HepG2 (cell line): ENCODE data around the gene SSC5D. TPM values are rescaled to one million over a fixed set of nuclear protein-coding genes. Genes with fewer than 3 reads are reported as not detected.

Source experiments
- ASH2L ChIP-seq: fragments of 300-600, 200-600 bp; sonication (generic); IDR thresholded peaks from 2 replicates; pipeline ENCODE4 v1.7.0; 2017; ENCODE audit warnings: low read depth, mild to moderate bottlenecking, moderate library complexity, mixed read lengths, low read length; ENCODE audit not compliant: insufficient read length
- DNMT3B ChIP-seq: conservative IDR thresholded peaks from 2 replicates; pipeline ENCODE4 v1.6.1; 2016; ENCODE audit warnings: missing biosample characterization, control low read depth
- ETV6 ChIP-seq: sonication (generic); formaldehyde crosslinking; conservative IDR thresholded peaks from 2 replicates; pipeline ENCODE4 v1.4.0; 2020; ENCODE audit warnings: missing genetic modification reagents
- HNF1B ChIP-seq: sonication (generic); formaldehyde crosslinking; IDR thresholded peaks from 2 replicates; pipeline ENCODE4 v1.5.1; 2020; ENCODE audit warnings: mild to moderate bottlenecking, moderate library complexity, missing genetic modification reagents
- HOXA3 ChIP-seq: sonication (generic); formaldehyde crosslinking; IDR thresholded peaks from 2 replicates; pipeline ENCODE4 v1.5.0; 2020; ENCODE audit warnings: missing genetic modification reagents
- KMT2A ChIP-seq: sonication (generic); formaldehyde crosslinking; IDR thresholded peaks from 2 replicates; pipeline ENCODE4 v1.4.0; 2020; ENCODE audit warnings: missing genetic modification reagents
- MIER3 ChIP-seq: IDR thresholded peaks from 2 replicates; pipeline ENCODE4 v1.6.1; 2016; ENCODE audit warnings: missing compliant biosample characterization, borderline replicate concordance
- MXD3 ChIP-seq: IDR thresholded peaks from 2 replicates; pipeline ENCODE4 v1.6.1; 2016; ENCODE audit warnings: mild to moderate bottlenecking, missing biosample characterization, missing genetic modification reagents
- NCOA1 ChIP-seq: sonication (generic); formaldehyde crosslinking; IDR thresholded peaks from 2 replicates; pipeline ENCODE4 v1.9.0; 2021; ENCODE audit warnings: missing genetic modification reagents
- PBX3 ChIP-seq: sonication (generic); formaldehyde crosslinking; IDR thresholded peaks from 2 replicates; pipeline ENCODE4 v1.8.1; 2023; ENCODE audit warnings: missing genetic modification reagents, inconsistent platforms, borderline replicate concordance
- SNAI1 ChIP-seq: sonication (generic); formaldehyde crosslinking; IDR thresholded peaks from 2 replicates; pipeline ENCODE4 v1.5.0; 2020; ENCODE audit warnings: mild to moderate bottlenecking, missing genetic modification reagents, borderline replicate concordance
- SRSF4 ChIP-seq: fragments of 200-400 bp; formaldehyde crosslinking; IDR thresholded peaks from one replicate; pipeline ENCODE4 v1.6.1; 2018; ENCODE audit warnings: mild to moderate bottlenecking, low read depth, low read length, moderate library complexity; ENCODE audit not compliant: poor library complexity, severe bottlenecking
- THAP11 ChIP-seq: IDR thresholded peaks from 2 replicates; pipeline ENCODE4 v1.6.1; 2016; ENCODE audit warnings: missing biosample characterization, missing genetic modification reagents
- ZNF263 ChIP-seq: sonication (generic); formaldehyde crosslinking; IDR thresholded peaks from 2 replicates; pipeline ENCODE4 v1.4.0; 2020; ENCODE audit warnings: missing genetic modification reagents
- ZNF543 ChIP-seq: sonication (generic); formaldehyde crosslinking; IDR thresholded peaks from 2 replicates; pipeline ENCODE4 v1.4.0; 2020; ENCODE audit warnings: mild to moderate bottlenecking, missing genetic modification reagents
- ZNF615 ChIP-seq: sonication (generic); formaldehyde crosslinking; IDR thresholded peaks from 2 replicates; pipeline ENCODE4 v1.5.0; 2020; ENCODE audit warnings: mild to moderate bottlenecking, missing genetic modification reagents, borderline replicate concordance
- ZNF709 ChIP-seq: sonication (generic); formaldehyde crosslinking; IDR thresholded peaks from 2 replicates; pipeline ENCODE4 v1.5.0; 2020; ENCODE audit warnings: mild to moderate bottlenecking, missing genetic modification reagents
- ZZZ3 ChIP-seq: sonication (generic); formaldehyde crosslinking; IDR thresholded peaks from 2 replicates; pipeline ENCODE4 v1.4.0; 2020; ENCODE audit warnings: missing genetic modification reagents, mild to moderate bottlenecking, borderline replicate concordance
- polyA plus RNA-seq, 8 experiments: library from polyadenylated mRNA; depleted of rRNA in 3 of 8; stranded (reverse) in 7 of 8; unstranded in 1 of 8; fragments of >200 nt; fragmentation: Illumina TruSeq in 4 of 8; extraction: Trizol in 4 of 8; gene quantifications; 2 replicates each; pipeline versions ENCODE4 v1.2.1 to v1.2.3, GENCODE V29; 2011 to 2016; ENCODE audit warnings: low read depth in 4 of 8, missing spikeins in 1 of 8, mixed read lengths in 1 of 8; ENCODE audit not compliant: insufficient read depth in 1 of 8
- total RNA-seq, 5 experiments: library from RNA; depleted of rRNA; stranded (reverse); fragments of >200 nt; fragmentation: Illumina TruSeq; extraction: Trizol; gene quantifications; 2 replicates each; pipeline ENCODE4 v1.2.3, GENCODE V29; 2016; ENCODE audit warnings: low read depth in 1 of 5
- TF ChIP-seq, protein P1 (sequence below): IDR thresholded peaks from 2 replicates; pipeline ENCODE4 v1.6.1; 2016; ENCODE audit warnings: control low read depth
- TF ChIP-seq, protein P2 (sequence below): sonication (generic); formaldehyde crosslinking; IDR thresholded peaks from 2 replicates; pipeline ENCODE4 v1.4.0; 2020; ENCODE audit warnings: mild to moderate bottlenecking, missing genetic modification reagents, borderline replicate concordance

SSC5D gene
- total and polyA plus RNA-seq, 2 of the 13 experiments (the other 11 are each of a cell fraction or from before 2014, with no cell fraction given) = not detected

DNA sequence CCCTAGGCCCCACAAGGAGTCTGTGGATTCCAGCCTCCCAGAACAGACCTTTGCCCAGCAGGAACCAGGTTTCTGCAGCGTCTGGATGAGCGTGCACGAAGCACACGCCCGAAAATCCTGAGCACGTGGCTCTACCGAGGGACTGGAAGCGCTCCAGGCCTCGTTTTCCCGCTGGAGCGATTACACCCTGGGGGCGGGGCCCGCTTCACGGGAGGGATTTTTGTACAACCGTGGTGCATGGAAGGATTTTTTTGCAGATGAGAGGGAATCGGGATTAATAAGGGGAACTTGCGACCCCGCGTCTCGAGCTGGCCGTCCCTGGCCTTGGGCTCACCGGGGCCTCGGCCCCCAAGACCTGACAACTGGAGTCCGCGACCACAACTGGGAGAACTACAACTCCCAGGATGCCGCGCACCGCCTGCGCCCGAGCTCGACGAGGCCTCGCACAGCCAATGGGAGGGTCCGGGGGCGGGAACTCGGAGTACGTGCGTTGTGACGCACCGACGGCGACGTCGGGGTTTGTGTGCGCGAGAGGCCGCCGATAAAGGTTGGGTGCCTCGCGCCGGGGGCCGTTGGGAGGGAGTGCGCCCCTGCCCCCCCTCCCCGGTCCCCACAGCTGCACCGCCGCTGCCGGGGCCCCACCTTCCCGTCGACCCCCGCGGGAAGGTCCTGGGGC lies 12.0 kb upstream of the SSC5D start, which contains the start of gene ZNF628 (continued):
- no peak for TF ChIP-seq ETV6 (CRISPR knock-in tag)
- TF ChIP-seq ZZZ3 (CRISPR knock-in tag) = no peak; the same call in 1 of the 2 replicates
- TF ChIP-seq DNMT3B (CRISPR knock-in tag) = peak; percentile 82; the same call in 1 of the 2 replicates
- peak; percentile 54 for TF ChIP-seq ASH2L
- TF ChIP-seq, protein P1, sequence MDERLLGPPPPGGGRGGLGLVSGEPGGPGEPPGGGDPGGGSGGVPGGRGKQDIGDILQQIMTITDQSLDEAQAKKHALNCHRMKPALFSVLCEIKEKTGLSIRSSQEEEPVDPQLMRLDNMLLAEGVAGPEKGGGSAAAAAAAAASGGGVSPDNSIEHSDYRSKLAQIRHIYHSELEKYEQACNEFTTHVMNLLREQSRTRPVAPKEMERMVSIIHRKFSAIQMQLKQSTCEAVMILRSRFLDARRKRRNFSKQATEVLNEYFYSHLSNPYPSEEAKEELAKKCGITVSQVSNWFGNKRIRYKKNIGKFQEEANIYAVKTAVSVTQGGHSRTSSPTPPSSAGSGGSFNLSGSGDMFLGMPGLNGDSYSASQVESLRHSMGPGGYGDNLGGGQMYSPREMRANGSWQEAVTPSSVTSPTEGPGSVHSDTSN (CRISPR knock-in tag) = no peak
- TF ChIP-seq HOXA3 (CRISPR knock-in tag) = peak; percentile 97
- TF ChIP-seq PBX3 (CRISPR knock-in tag) = peak; percentile 57; the same call in 1 of the 2 replicates
- peak; percentile 99 for TF ChIP-seq THAP11 (CRISPR knock-in tag)
- 0 out of 2 replicates have a peak, but pooled peaks have one; percentile 34 for TF ChIP-seq ZNF543
- peak; percentile 61 for TF ChIP-seq ZNF263
- peak; percentile 42; the same call in 1 of the 2 replicates for TF ChIP-seq MIER3 (CRISPR knock-in tag)
- peak; percentile 92 for TF ChIP-seq MXD3
- peak; percentile 34; the same call in 1 of the 2 replicates for TF ChIP-seq SNAI1 (CRISPR knock-in tag)
- TF ChIP-seq HNF1B (CRISPR knock-in tag) = peak; percentile 63; the same call in 1 of the 2 replicates
- no peak for TF ChIP-seq NCOA1 (CRISPR knock-in tag)
- TF ChIP-seq KMT2A (CRISPR knock-in tag) = peak; percentile 61
- 0 out of 2 replicates have a peak, but pooled peaks have one; percentile 25 for TF ChIP-seq ZNF615 (CRISPR knock-in tag)
- TF ChIP-seq SRSF4 = no peak
- peak; percentile 88 for TF ChIP-seq ZNF709
- TF ChIP-seq, protein P2, sequence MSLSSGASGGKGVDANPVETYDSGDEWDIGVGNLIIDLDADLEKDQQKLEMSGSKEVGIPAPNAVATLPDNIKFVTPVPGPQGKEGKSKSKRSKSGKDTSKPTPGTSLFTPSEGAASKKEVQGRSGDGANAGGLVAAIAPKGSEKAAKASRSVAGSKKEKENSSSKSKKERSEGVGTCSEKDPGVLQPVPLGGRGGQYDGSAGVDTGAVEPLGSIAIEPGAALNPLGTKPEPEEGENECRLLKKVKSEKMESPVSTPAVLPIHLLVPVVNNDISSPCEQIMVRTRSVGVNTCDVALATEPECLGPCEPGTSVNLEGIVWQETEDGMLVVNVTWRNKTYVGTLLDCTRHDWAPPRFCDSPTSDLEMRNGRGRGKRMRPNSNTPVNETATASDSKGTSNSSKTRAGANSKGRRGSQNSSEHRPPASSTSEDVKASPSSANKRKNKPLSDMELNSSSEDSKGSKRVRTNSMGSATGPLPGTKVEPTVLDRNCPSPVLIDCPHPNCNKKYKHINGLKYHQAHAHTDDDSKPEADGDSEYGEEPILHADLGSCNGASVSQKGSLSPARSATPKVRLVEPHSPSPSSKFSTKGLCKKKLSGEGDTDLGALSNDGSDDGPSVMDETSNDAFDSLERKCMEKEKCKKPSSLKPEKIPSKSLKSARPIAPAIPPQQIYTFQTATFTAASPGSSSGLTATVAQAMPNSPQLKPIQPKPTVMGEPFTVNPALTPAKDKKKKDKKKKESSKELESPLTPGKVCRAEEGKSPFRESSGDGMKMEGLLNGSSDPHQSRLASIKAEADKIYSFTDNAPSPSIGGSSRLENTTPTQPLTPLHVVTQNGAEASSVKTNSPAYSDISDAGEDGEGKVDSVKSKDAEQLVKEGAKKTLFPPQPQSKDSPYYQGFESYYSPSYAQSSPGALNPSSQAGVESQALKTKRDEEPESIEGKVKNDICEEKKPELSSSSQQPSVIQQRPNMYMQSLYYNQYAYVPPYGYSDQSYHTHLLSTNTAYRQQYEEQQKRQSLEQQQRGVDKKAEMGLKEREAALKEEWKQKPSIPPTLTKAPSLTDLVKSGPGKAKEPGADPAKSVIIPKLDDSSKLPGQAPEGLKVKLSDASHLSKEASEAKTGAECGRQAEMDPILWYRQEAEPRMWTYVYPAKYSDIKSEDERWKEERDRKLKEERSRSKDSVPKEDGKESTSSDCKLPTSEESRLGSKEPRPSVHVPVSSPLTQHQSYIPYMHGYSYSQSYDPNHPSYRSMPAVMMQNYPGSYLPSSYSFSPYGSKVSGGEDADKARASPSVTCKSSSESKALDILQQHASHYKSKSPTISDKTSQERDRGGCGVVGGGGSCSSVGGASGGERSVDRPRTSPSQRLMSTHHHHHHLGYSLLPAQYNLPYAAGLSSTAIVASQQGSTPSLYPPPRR (CRISPR knock-in tag) = 0 out of 2 replicates have a peak, but pooled peaks have one; percentile 17
